HuH-7 (cell line): ENCODE data around the gene BCAN.
A peak's percentile ranks its signal among the peaks of the same experiment; 100 is the strongest.

Experiments used
- DNase-seq: peaks from one replicate; pipeline ENCODE4 v3.0.0; 2011; ENCODE audit warnings: low spot score

BCAN gene

DNA sequence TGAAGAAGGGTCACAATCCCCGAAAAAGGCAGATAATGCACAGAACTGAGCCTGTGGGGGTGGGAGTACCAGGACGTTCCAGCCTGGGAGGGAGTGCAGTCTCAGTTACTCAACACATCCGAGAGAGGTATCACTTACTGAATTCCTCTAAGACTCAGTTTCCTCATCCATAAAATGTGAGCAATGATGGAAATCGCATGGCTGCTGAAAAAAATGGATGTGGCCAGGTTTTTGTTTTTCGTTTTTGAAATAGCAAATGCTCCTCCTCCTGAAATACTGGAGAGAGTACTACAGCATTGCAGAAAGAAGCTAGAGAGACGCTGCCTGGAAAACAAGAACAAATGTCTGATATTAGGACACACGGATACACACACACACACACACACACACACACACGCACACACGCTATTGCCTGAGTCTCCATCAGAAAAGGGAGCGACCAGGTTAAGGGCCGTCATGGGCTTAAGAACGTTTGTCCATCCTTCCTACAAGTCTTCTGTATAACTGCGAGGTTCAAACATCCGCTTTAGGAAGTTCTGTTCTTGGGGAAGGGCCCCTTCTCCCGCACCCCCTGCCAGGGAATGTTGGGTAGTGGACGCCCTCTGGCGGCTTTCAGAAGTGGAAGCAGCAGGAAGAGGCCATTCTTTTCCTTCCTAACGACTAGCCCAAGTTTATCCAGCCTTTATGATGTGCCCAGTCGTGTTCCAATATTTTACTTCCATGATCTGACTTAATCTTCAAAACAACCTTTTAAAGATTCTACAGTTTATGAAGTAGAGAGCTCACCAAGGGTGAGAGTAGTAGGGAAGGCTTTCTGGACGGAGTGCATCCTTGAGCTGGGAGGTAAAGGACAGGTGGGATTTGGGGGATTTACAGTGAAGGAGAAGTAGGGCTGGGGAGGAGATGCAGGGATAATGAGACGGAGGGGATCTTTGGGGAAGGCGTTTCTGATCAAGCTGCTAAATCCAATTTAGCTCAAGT is 36.0 kb downstream of the BCAN start:
- peak; percentile 82 for DNase-seq

GRCh38 chr1:156680056-156680455 is 38.1 kb downstream of the BCAN start:
- DNase-seq, result no peak

DNA sequence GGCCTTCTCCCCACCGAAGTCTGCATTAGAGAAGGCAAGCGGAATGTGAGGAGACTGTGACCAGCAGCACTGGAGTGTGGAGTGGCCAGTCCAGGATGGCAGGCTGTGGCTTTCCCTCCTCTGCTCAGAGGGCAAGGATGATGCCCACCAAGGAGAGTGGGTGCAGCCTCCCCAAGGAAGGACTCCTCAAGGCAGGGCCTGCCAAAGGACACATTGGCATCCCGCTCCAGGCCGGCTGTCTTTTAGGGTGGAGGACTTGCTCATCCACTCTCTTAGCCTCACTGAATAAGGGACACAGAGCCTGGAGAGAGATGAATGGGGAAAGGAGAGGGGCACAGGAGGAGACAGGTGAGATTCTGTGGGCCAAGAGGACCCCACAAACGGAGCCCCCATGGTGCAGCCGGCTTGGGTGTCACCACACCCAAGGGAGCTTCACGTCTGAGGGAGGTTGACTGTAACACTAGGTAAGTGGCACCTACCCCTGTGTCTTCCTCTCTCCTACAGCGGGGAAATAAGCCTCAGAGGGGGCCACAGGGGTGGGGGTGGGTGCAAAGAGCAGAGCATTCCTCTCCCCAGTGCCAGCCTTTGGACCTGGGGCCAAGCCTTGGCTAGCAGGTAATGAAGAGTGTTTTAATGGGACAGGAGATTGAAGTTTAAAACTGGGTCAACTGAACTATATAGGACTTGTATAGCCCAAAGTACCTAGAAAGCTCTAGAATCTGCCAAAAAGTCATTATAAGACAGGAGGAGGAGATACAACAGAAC is 39.5 kb downstream of the BCAN start:
- no peak for DNase-seq

DNA sequence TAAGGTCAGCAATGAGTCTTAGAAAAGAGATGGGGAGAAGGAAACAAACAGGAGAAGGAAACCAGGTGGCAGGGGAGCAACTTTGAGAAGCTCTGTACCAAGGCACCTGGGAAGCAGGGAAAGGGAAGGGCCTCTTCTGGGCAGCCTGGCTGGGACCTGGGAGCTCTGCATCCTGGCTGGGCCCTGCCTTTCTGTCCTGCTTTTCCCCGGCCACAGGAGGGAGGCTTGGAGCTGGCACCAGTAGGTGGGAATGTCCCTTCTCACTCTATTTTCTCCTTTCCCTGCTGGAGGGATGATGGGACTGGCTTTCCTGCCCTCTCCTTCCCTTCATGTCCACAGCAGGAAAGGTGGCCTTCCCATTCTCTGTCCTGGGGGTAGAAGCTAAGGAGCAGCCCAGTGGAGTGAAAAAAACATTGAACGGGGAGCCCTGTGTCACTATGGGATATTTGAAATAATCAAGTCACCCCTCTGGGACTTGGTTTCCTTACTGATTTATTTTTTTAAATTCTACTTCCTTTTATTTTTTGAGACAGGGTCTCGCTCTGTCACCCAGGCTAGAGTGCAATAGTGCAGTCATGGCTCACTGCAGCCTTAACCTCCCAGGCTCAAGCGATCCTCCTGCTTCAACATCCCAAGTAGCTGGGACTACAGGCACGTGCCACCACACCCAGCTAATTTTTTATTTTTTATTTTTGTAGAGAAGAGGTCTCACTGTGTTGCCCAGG is 40.4 kb downstream of the BCAN start:
- DNase-seq, result no peak

- DNase-seq, result no peak
These were observed 42.4 kb downstream of the BCAN start for GRCh38 chr1:156684227-156684782.

- DNase-seq, result peak; percentile 92
These were observed 47.4 kb downstream of the BCAN start for GRCh38 chr1:156689035-156689952.

GRCh38 chr1:156689953-156690674 is 48.2 kb downstream of the BCAN start:
- no peak for DNase-seq

DNA sequence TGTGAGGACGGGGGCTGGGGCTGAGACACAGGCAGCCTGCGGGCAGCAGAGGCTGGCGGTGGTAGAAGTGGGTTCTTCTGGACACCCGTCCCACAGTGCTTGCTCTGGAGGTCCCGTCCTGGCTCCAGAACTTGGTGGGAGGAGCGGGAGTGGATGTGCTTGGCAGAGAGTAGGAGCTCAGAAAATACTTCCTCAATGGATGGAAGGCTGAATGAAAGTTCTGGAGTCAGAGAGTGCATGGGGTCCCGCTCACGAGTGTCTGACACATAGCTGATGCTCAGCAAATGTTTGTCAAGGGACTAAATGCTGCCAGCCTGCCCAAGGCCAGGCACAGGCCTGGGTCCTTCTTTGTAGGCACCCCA is 48.7 kb downstream of the BCAN start:
- no peak for DNase-seq

GRCh38 chr1:156691191-156691590 is 49.3 kb downstream of the BCAN start:
- DNase-seq, result no peak

GRCh38 chr1:156691665-156692440 is 49.9 kb downstream of the BCAN start:
- no peak for DNase-seq

GRCh38 chr1:156692441-156692924 is 50.6 kb downstream of the BCAN start:
- DNase-seq, result no peak

- no peak for DNase-seq
These were observed 51.3 kb downstream of the BCAN start for GRCh38 chr1:156692925-156693847.

GRCh38 chr1:156693848-156694689 is 52.2 kb downstream of the BCAN start:
- no peak for DNase-seq

- no peak for DNase-seq
These were observed 52.7 kb downstream of the BCAN start for GRCh38 chr1:156694690-156694962.

- no peak for DNase-seq
These were observed 54.8 kb downstream of the BCAN start for GRCh38 chr1:156696755-156697154.

DNA sequence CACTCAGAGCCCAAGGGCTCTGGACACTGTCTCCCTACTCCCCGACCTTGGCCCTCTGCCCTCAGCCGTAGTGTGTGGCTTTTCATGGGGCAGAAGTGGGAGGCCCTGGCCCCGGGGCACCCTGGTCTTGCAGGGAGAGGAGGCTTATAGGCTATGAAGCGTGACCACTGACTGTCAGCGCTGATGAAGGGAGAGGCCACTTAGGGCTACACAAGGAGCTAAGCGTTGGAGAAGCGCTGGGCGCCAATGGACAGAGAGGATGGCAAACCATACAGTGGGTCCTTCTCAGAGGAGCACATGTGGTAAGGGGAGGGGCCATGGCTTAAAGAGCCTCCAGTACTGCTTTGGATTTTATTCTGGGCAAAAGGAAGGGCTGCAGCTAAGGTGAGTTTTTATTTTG is 55.6 kb downstream of the BCAN start:
- DNase-seq, result no peak

- DNase-seq, result no peak
These were observed 57.1 kb downstream of the BCAN start for GRCh38 chr1:156698995-156699394.
